IMR-90 (cell line): Measurements from ENCODE around the gene SRP19. TPM values are rescaled to one million over a fixed set of nuclear protein-coding genes. Genes with fewer than 3 reads are reported as not detected.

Experiments used
- ATAC-seq: fragments of 200-7000 bp; cut with Tn5 transposase; 2 replicates; pipeline ENCODE4 v1.9.1; 2020; ENCODE audit warnings: low read depth, mild to moderate bottlenecking, moderate library complexity
- BruUV-seq: library from RNA; stranded (reverse); fragments of 400-500 nt; replicated peaks from 2 replicates; lab custom pipeline; 2021; lab: Mats Ljungman, UMichigan
- CTCF ChIA-PET: fragments of 300-600 bp; formaldehyde crosslinking; extraction: SDS; loops from one replicate; lab custom pipeline; 2021; ENCODE audit warnings: antibody characterized with exemption; lab: Yijun Ruan, JAX
- POLR2A ChIA-PET: fragments of 300-600 bp; sonication (Branson Sonifier 250); formaldehyde crosslinking; loops from one replicate; lab custom pipeline; 2022; ENCODE audit warnings: antibody characterized with exemption; ENCODE audit not compliant: unreplicated experiment; lab: Charles Lee
- DNase-seq: peaks from one replicate; pipeline ENCODE4 v3.0.0; 2013
- H2AFZ ChIP-seq: replicated peaks from 2 replicates; pipeline ENCODE3; 2013; ENCODE audit warnings: low read length, mild to moderate bottlenecking; ENCODE audit not compliant: poor library complexity
- H2AK5ac ChIP-seq: 2 replicates; pipeline ENCODE4 v1.6.1; 2013; ENCODE audit warnings: low read depth, low read length, inconsistent platforms
- H2AK9ac ChIP-seq: replicated peaks from 2 replicates; pipeline ENCODE3; 2013; ENCODE audit warnings: mild to moderate bottlenecking, low read depth, low read length, moderate library complexity; ENCODE audit not compliant: poor library complexity
- H2BK120ac ChIP-seq: 2 replicates; pipeline ENCODE4 v1.6.1; 2013; ENCODE audit warnings: low read depth, low read length, inconsistent platforms
- H2BK15ac ChIP-seq: 3 replicates; pipeline ENCODE4 v1.6.1; 2013; ENCODE audit warnings: low read depth, low read length, inconsistent platforms
- H2BK20ac ChIP-seq: 2 replicates; pipeline ENCODE4 v1.6.1; 2013; ENCODE audit warnings: low read depth, mild to moderate bottlenecking, inconsistent platforms, low read length, moderate library complexity
- H2BK5ac ChIP-seq: 2 replicates; pipeline ENCODE4 v1.6.1; 2013; ENCODE audit warnings: mild to moderate bottlenecking, low read depth, low read length, inconsistent platforms; ENCODE audit not compliant: poor library complexity, severe bottlenecking
- H3K14ac ChIP-seq: replicated peaks from 2 replicates; pipeline ENCODE4 v1.6.1; 2013; ENCODE audit warnings: low read depth, low read length, inconsistent platforms
- H3K18ac ChIP-seq: 2 replicates; pipeline ENCODE4 v1.6.1; 2013; ENCODE audit warnings: low read depth, low read length, control low read depth
- H3K23ac ChIP-seq: 2 replicates; pipeline ENCODE4 v1.6.1; 2013; ENCODE audit warnings: low read depth, low read length, inconsistent platforms
- H3K27ac ChIP-seq: 2 replicates; pipeline ENCODE4 v1.5.1; 2013; ENCODE audit warnings: mild to moderate bottlenecking, control low read depth, low read length; ENCODE audit not compliant: insufficient read depth
- H3K27me3 ChIP-seq: 2 replicates; pipeline ENCODE4 v1.6.1; 2013; ENCODE audit warnings: low read length; ENCODE audit not compliant: control insufficient read depth, insufficient read depth
- H3K36me3 ChIP-seq: 2 replicates; pipeline ENCODE4 v1.6.1; 2013; ENCODE audit warnings: low read length, mixed read lengths; ENCODE audit not compliant: control insufficient read depth, insufficient read depth
- H3K4ac ChIP-seq: 2 replicates; pipeline ENCODE4 v1.6.1; 2013; ENCODE audit warnings: low read depth, low read length, inconsistent platforms
- H3K4me1 ChIP-seq: 2 replicates; pipeline ENCODE4 v1.6.1; 2013; ENCODE audit warnings: low read length, mixed read lengths; ENCODE audit not compliant: control insufficient read depth, insufficient read depth
- H3K4me2 ChIP-seq: 2 replicates; pipeline ENCODE4 v1.6.1; 2013; ENCODE audit warnings: low read depth, mild to moderate bottlenecking, control low read depth, low read length, moderate library complexity
- H3K4me3 ChIP-seq: 2 replicates; pipeline ENCODE4 v1.5.1; 2013; ENCODE audit warnings: low read depth, mild to moderate bottlenecking, control low read depth, low read length, moderate library complexity; ENCODE audit not compliant: insufficient read depth
- H3K56ac ChIP-seq: 2 replicates; pipeline ENCODE4 v1.6.1; 2013; ENCODE audit warnings: low read length, inconsistent platforms; ENCODE audit not compliant: insufficient read depth; ENCODE audit errors: extremely low read depth
- H3K79me1 ChIP-seq, 2 experiments: 2 replicates each; pipeline ENCODE4 v1.6.1; 2013; ENCODE audit warnings: low read length in 2 of 2, inconsistent platforms in 1 of 2, low read depth in 1 of 2
- H3K9ac ChIP-seq: 2 replicates; pipeline ENCODE4 v1.6.1; 2013; ENCODE audit warnings: low read depth, low read length, control low read depth
- H3K9me1 ChIP-seq: 2 replicates; pipeline ENCODE4 v1.6.1; 2013; ENCODE audit warnings: low read length, inconsistent platforms; ENCODE audit not compliant: insufficient read depth
- H3K9me3 ChIP-seq: 2 replicates; pipeline ENCODE4 v1.6.1; 2013; ENCODE audit warnings: low read length; ENCODE audit not compliant: control insufficient read depth, insufficient read depth
- H4K20me1 ChIP-seq: 2 replicates; pipeline ENCODE4 v1.6.1; 2013; ENCODE audit warnings: low read length, inconsistent platforms; ENCODE audit not compliant: insufficient read depth
- H4K5ac ChIP-seq: 2 replicates; pipeline ENCODE4 v1.6.1; 2013; ENCODE audit warnings: mild to moderate bottlenecking, low read depth, low read length, control low read depth
- H4K8ac ChIP-seq, 2 experiments: 2 replicates each; pipeline ENCODE4 v1.6.1; 2013; ENCODE audit warnings: low read depth in 2 of 2, low read length in 2 of 2, control low read depth in 1 of 2, inconsistent platforms in 1 of 2
- H4K91ac ChIP-seq: 2 replicates; pipeline ENCODE4 v1.6.1; 2013; ENCODE audit warnings: low read depth, low read length, inconsistent platforms; ENCODE audit not compliant: insufficient read depth
- CEBPB ChIP-seq: IDR thresholded peaks from 2 replicates; pipeline ENCODE4 v1.6.1; 2012; ENCODE audit warnings: low read depth, low read length, improper control_type of control experiment
- CHD1 ChIP-seq: IDR thresholded peaks from 2 replicates; pipeline ENCODE4 v1.6.1; 2012; ENCODE audit warnings: low read depth, low read length, improper control_type of control experiment
- CTCF ChIP-seq: conservative IDR thresholded peaks from 2 replicates; pipeline ENCODE4 v1.5.1; 2012; ENCODE audit warnings: mild to moderate bottlenecking, low read depth, low read length, improper control_type of control experiment
- FOS ChIP-seq: fragments of 150-350 bp; IDR thresholded peaks from 2 replicates; pipeline ENCODE4 v1.6.1; 2016; ENCODE audit warnings: low read depth, low read length
- NFE2L2 ChIP-seq: fragments of 150-350 bp; IDR thresholded peaks from 2 replicates; pipeline ENCODE4 v1.6.1; 2016; ENCODE audit warnings: low read depth, mild to moderate bottlenecking, low read length
- POLR2A ChIP-seq: IDR thresholded peaks from 2 replicates; pipeline ENCODE4 v1.6.1; 2012; ENCODE audit warnings: mild to moderate bottlenecking, low read depth, low read length
- RAD21 ChIP-seq: IDR thresholded peaks from 2 replicates; pipeline ENCODE4 v1.6.1; 2012; ENCODE audit warnings: low read length, improper control_type of control experiment
- RCOR1 ChIP-seq: IDR thresholded peaks from 2 replicates; pipeline ENCODE4 v1.6.1; 2012; ENCODE audit warnings: mild to moderate bottlenecking, low read length, improper control_type of control experiment; ENCODE audit not compliant: insufficient replicate concordance
- SMC3 ChIP-seq: fragments of 150-350 bp; IDR thresholded peaks from 2 replicates; pipeline ENCODE4 v1.6.1; 2016; ENCODE audit warnings: low read depth, mild to moderate bottlenecking, antibody characterized with exemption, low read length, moderate library complexity
- WGBS, 2 experiments: methylation state at CpG; one replicate each; pipeline versions ENCODE4 v1.1.5 to v1.1.7; 2013; ENCODE audit warnings: missing lambda C conversion rate in 2 of 2; ENCODE audit not compliant: insufficient read length in 1 of 2; ENCODE audit errors: extremely low coverage in 2 of 2; 5-methylcytosine and 5-hydroxymethylcytosine counted together
- dilution Hi-C: fragments of 300-500 bp; cut with HindIII; formaldehyde crosslinking; loops from one replicate; pipeline ENCODE4 v1.14.3; 2018; ENCODE audit warnings: low sequenced_read_pairs; ENCODE audit not compliant: unreplicated experiment
- in situ Hi-C: fragments of 300-500 bp; cut with MboI; formaldehyde crosslinking; loops from 3 replicates; pipeline ENCODE4 v1.14.3; 2019; ENCODE audit warnings: low sequenced_read_pairs, inconsistent platforms, mixed read lengths
- intact Hi-C: fragments of 100-400 bp; cut with micrococcal nuclease; formaldehyde crosslinking; loops from 2 replicates; pipeline ENCODE4 v1.10.0; 2022
- polyA plus RNA-seq, 3 experiments: library from polyadenylated mRNA; depleted of rRNA; stranded (reverse); fragments of >200 nt; gene quantifications; 2 replicates each; pipeline ENCODE4 v1.2.3, GENCODE V29; 2012; ENCODE audit warnings: low replicate concordance in 1 of 3
- total RNA-seq: library from RNA; depleted of rRNA; stranded (reverse); fragments of >200 nt; gene quantifications from 2 replicates; pipeline ENCODE4 v1.2.3, GENCODE V29; 2012

The SRP19 gene
- total and polyA plus RNA-seq, 2 of the 4 experiments (the other 2 are of a cell fraction): 10.0 to 61.5 TPM

- Histone ChIP-seq H3K9ac (no peak overlapping the region), H4K20me1 (peaks cover 14% of the 10 kb centered on the region), H3K18ac (no peak overlapping the region), H2AK5ac (no peak overlapping the region), H3K56ac (no peak overlapping the region), H3K14ac (no peak overlapping the region), H3K9me1 (peaks cover 7% of the 10 kb centered on the region; the same call in 1 of the 2 replicates), H4K5ac (no peak overlapping the region), H2AK9ac (no peak overlapping the region), H2BK15ac (no peak overlapping the region), H3K4me2 (no peak overlapping the region), H4K8ac (no peak overlapping the region), H2BK5ac (no peak overlapping the region), H3K4me3 (no peak overlapping the region), H3K27ac (no peak overlapping the region), H3K4me1 (no peaks in the 10 kb centered on the region), H3K9me3 (no peaks in the 10 kb centered on the region), H3K79me1 (peaks cover 50 to 53% of the 10 kb centered on the region in 2 experiments), H2BK120ac (no peak overlapping the region), H3K4ac (no peak overlapping the region), H2AFZ (no peak overlapping the region), H3K36me3 (peaks cover 17% of the 10 kb centered on the region), H3K27me3 (no peaks in the 10 kb centered on the region), H4K91ac (no peak overlapping the region), H3K23ac (no peak overlapping the region), H2BK20ac (no peak overlapping the region)
- TF ChIP-seq CTCF: no peak
- no peak for TF ChIP-seq NFE2L2
- TF ChIP-seq POLR2A: no peak
- no peak for TF ChIP-seq CEBPB
- no peak for TF ChIP-seq FOS
- TF ChIP-seq RAD21: no peak
- no peak for TF ChIP-seq SMC3
- TF ChIP-seq CHD1: no peak
- TF ChIP-seq RCOR1: no peak
- intact Hi-C loops: no loop called here
- POLR2A ChIA-PET: no interaction called here
- in situ Hi-C loops: no loop called here
- dilution Hi-C loops: no loop called here
- DNase-seq: no peak
- WGBS, 2 experiments: 100% methylated on average over 1 of the region's 4 CpGs; no CpG with 5 or more reads in 1 of the 2 experiments
- CTCF ChIA-PET: no interaction called here
- no peak for ATAC-seq
- BruUV-seq: no TSS peak
These were observed 46.1 kb downstream of the SRP19 start for GRCh38 chr5:112907166-112907631.
